Right kidney (tissue), 1 donor: ENCODE results near the gene PXDN.

Source experiments
- DNase-seq: peaks from one replicate; pipeline ENCODE4 v3.0.0-alpha.2; 2016

The PXDN gene

DNA sequence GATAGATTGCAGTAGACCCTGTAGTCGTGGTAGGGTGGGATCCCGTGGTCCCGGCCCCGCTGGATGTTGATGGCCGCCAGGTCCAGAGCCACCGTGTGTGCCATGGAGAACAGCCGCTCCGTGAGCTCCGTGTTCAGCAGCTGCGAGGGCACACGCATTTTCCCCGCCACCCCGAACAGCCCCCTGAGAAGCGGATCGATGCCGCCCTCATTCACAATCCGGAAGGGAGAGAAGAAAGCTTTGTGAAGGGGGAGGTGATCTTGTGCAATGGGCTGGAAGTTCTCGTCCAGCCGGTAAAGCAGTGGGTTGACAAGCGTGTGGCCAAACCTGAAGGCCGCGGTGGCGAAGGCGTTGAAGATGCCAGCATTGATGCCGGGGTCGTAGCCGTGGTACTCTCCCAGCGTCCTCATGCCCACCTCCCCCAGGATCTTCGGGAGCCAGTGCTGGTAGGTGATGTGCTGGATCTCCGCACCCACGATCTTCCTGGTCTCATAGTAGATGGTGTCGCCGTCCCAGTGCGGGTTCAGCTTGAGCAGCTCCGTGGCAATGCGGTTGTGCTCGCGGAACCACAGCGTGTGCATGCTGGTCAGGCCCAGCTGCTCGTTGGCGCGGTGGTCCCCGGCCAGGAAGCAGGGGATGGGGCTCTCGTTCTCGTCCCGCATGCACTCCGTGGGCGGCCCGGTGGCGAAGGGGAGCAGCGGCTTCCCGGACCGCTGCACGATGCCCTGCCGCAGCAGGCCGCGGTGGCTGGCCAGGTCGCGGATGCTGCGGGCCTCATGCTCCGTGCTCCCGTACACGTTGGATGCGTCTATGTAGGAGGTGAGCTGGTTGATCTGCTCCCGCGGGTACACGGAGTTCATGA is 95.8 kb downstream of the PXDN start:
- DNase-seq, result no peak

DNA sequence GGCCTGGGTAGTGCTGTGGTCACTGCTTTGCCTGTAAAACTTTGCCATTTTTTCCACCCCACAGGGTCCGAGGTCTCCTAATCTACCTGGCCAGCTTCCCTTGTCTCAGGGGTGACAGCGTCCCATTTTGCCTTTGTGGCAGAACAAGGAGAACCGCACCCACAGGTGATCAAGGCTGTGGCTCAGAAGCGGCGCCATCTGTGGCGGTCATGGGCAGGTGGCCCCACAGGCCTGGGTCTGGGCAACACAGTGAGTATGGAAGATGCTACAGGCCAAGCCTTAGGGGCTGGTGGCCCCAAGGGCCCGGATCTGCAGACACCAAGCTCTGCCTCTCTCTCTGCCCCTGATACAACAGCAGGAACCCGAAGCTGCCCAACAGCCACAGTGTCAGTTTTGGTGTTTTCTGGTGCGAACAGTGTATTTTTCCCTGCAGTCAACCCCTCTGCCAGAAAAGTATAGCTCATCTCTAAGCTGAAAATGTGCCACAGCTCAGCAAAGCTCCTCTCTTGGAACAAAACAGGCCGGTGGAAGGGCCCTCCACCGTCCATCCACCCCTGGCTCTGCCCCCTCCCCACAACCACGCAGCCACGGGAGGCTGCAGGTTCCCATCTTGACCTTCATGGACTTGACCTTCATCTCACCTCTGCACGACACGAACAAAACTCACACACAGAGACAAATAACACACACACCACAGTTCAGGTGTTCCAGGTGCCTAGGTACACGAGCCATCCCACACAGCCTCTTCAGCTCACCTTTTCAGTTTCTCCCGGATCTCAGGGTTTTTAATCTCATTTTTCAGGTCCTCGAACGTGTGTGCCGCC is 96.7 kb downstream of the PXDN start:
- no peak for DNase-seq

DNA sequence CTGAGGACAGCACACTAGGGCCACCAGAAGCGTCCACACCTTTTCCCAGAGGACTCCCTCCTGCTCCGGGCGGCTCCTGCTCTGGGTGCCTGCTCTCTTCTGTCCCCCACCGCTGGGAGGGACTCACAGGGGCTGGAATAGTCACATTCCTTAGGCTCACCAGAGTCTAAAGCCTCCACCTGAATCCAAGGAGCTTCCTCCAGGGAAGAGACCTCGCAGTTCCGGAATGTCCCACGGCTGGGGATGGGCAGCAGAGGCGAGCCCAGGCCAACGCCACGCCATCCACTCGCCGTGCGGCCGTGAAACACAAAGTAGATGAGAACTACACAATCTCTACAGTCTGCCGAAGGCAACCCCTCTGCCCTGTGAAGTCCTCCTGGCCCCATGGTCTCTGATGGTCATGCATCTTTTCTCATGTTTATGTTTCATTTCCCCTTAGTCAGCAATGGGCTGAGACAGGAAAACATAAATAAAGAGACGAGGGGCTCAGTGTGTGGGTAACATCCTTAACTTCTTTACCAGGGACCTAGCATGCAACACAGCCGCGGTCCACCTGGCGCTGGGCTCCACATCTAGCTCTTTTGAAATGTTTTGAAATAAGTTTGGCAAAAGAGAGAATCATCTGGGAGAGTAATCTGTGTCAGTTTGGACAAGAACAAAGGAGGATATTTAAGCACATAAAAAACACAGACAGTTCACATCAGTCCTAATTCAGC is 98.4 kb downstream of the PXDN start:
- no peak for DNase-seq

DNA sequence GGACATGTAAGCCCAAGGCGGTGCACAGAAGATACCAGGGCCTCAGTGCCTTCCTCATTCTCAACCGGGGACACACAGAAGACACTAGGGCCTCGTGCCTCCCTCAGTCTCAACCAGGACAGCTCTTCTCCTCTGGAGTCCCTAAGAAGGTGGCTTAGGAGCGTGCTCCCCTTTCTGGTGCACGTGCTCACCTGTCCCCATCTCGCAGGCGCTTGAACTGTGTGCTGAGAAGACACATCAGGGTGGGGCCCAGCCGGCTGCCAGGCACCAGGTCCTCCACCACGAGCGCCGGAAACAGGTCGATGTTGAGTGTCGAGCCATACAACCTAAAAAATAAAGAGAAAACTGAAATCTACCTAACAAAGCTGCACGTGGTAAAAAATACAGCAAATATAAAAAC is 99.9 kb downstream of the PXDN start:
- DNase-seq, result no peak

DNA sequence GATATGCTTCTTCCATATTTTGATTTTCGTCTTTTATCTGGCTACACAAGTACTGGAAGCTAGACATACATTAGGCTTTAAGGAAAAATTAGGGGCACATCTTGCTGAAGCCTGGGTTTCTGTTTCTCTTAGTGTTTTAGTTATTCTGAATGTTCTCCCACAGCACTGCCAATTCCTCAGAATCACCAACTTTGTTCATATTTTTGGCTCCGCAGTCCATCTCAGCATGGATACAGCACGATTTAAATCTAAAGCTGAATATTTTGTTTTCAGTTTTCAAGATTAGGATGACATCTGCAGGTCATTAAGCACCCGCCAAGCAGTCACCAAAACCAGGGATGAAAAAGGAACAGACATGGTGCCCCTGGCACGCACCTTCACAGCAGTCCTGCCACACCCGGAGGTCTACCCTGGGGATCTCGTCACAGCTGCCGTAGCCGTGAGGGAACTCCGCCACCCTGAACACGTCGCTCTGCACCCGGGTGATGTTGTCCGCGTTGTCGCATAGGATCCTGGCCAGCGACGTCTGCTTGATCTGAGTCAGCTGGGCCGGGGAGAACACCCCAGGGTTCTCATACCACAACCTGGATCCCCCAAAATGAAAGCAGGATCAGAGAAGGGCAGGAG is 101.2 kb downstream of the PXDN start:
- DNase-seq, result no peak

DNA sequence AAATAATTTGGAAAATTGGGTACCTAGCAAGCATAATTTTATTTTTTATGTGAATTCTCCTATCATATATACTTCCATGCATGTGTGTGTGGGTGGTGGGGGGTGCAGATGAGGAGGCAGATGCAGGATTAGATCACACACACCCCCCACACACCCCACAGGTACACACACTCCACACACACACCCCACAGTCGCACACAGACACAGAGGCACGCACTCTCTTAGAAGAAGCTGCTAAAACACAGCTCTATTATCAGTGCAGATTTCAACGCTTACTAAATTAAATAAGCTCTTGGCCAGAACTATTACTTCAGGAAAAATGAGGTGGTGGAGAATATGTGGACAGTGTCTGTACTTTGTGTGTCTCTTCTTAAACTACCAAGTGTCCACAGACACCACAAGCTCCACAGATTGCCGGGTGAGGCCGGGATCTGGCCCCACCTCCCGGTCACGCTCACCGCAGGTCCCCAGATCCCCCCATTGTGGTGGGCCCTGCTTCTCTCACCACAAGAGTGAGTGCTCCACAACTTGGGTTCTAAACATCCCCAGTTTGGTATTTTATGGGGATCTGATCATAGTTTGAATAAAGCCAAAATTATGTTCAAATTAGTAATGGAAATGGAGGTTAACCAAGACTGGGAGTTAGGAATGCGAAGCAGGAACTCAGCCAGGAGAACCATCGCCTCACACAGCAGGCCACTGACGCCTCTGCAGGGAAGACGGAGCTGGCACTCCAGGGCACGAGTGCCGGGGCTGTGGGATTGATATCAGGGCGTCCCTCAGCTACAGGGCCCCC is 102.1 kb downstream of the PXDN start:
- DNase-seq, result no peak

DNA sequence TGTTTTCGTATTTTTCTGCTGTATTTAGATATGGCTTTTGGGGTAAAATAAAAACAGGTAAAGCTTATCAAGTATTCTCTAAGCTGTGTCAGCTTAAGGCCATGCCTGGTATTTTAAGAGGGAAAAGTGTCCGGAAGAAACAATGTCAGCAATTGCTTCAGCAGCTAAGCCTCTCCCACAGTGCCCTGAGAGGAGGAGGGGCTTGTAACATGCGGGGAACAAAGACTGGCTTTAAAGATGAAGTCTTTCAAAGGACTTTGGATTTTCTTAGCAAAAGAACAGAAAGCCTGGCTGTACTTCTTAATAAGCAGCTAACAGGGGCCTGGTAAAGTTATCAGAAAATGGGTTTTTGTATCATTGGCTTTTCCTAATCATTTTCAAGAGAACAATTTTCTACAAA is 102.8 kb downstream of the PXDN start:
- no peak for DNase-seq

DNA sequence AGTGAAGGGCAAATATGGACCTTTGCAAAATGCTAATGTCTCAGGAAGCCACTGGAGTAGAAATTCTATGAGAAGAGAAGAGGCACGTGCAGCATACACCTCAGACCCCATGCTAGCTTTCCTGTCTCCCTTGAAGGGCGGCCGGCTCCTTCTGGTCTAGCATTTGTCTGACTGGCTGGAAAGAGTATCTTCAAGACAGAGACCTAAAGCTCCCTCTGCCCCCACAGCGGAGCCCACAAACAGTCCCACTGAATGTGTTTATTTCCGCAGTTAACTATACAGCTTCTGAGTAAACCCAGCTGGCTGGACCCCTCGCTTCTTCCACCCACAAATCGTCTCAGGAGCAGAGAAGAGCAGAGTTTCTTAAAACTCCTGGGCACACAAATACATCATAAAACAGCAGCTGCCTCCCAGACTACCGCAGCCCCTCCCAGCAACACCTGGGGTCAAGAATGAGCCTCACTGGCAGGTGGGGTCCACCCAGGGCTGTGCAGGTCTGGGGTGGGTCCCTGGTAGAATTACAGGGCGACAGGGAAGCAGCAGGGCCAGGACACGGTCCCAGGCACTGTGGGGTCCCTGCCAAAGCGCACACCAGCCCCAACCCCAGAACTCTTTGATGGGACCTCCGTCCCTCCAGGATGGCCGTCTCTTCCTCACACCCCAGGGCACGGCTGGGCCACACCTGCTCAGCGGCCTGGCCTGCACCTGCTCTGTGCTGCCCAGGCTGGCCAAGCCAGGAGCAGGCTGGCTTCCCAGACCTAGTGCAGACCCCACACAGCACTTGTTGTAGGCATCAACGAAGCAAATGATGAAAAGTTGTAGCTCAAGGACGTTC is 103.8 kb downstream of the PXDN start:
- no peak for DNase-seq

DNA sequence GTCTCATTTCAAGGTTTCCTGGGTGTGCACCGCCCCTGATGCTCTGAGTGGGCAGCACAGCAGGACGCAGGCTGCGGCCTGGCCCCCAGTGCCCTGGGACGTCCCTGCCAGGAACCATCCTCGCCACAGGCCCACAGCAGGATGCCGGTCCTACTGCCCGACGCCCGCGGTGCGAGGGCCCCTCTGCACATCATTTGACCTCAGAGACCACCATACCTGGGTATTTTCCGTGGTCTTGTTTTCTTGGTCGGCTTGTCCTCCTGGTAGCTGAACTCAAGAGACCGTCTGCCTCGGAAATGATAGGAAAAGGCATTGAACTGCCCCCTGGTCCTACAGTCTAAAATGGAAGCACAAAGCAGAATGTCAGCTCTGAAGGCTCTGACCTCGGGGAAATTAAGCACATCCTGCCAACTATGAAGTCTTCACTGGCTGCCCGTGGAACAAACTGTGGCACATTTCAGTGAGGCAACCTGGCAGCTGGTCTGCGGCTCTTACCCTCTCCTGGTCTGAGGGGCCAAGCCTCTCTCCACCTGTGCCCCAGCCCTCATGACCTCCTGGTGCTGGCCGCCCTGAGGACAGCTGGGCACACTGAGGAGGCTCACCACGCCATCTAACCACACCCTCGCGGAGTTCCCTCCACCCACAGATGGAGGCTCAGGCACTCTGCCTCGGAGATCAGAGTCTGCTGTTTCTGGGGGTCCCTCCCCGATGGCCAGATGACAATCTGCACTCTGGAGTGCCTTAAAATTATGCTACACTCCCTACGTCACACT is 105.0 kb downstream of the PXDN start:
- no peak for DNase-seq

DNA sequence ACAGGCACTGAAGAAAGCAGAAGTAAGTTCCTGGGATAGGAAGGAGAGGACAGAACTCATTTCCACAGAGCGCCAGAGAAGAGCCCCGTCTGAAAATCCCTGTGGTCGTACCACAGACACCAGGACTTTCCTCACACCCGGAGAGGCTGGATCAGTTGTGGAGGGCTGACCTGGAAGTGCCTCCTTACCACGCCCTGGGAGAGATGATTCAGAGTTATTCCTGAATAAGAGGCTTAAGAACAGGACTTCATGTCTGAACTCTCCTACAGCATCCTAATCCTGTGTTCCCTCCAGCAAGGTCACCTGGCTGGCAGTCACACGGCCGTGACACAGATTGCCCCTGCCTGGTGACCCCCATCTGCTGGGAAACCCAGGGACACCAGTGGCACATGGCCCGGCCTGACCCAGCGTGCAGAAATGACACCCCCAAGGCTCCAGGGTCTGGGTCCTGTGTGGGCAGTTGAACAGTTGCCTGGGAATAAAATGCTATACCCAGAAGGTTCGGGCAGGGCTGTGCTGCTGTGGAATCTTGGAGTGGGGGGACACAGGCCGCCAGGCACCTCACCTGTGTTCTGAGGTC is 105.9 kb downstream of the PXDN start:
- no peak for DNase-seq

DNA sequence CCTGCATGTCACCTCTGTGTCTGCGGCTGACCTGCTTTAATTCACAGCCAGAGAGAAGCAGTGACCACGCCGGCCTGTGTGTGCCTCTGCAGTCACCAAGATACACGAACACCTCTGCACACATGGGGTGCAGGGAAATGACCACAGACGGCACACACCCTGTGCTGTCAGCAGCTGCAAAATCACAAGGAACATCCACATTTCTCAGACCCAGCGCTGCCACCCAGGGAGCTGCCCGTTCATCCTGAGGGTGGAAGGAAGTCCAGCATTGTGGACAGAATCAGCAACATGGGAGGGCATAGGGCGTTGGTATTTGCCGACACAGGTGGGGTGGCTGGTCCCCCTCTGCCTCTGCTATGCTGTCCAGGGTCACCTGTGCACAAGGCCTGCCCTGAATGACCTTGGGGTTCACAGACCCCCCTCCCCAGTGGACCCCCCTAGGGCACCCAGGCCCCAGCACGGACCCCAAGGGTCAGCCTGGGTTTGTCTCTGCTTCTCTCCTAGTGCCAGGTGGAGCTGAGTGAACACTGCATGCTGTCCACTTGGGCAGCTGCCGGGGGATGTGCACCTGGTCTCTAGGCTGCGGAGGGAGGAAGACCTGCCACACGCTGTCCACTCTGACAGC is 107.4 kb downstream of the PXDN start:
- DNase-seq, result no peak

DNA sequence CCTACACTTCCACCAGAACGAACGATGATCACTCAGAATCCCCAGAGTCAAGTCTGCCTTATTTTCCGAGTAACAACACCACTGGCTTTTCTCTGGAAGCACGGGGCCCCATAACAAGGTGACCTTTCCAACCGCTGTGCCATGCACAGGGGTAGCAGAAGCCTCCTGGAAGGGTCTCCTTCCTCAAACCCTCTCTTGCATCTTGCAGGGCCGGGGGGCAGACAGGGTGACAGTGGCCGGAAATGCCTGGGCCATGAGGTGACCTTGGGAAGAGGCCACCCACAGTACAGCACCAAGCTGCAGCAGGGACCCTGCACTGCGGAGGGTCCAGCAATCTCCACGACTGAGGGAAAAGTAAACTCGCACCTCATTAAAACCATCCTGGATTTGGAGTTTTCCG is 108.5 kb downstream of the PXDN start:
- no peak for DNase-seq

DNA sequence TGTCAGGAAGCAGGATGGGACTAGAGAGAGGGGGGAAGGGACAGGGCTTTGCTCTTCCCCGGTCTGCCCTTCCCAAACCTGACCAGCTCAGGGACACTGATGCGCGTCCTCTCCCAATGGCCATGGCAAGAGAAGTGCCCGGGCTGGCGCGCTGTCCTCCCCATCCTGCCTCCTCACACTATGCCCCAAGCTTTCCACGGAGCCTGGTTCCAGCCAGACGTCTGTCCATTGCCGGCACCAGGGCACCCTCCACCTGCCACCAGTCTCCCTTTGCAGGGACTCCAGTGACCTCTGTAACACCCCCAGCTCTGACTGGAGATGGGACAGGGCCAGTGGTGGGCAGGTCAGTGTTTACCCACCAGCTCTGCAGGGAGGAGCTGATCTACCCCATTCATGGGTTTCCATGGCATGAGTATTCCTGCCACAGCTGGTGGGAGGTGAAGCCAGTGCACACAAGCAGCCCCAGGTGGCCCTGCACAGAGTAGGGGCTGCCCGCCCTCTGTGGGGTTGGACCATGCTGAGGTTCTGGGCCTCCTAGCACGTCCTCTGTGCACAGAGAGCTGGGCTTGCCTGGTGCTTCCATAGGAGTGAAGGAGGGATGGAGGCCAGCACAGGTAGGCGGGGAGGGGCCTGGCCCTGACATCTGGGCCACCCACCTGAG is 109.5 kb downstream of the PXDN start:
- DNase-seq, result no peak

DNA sequence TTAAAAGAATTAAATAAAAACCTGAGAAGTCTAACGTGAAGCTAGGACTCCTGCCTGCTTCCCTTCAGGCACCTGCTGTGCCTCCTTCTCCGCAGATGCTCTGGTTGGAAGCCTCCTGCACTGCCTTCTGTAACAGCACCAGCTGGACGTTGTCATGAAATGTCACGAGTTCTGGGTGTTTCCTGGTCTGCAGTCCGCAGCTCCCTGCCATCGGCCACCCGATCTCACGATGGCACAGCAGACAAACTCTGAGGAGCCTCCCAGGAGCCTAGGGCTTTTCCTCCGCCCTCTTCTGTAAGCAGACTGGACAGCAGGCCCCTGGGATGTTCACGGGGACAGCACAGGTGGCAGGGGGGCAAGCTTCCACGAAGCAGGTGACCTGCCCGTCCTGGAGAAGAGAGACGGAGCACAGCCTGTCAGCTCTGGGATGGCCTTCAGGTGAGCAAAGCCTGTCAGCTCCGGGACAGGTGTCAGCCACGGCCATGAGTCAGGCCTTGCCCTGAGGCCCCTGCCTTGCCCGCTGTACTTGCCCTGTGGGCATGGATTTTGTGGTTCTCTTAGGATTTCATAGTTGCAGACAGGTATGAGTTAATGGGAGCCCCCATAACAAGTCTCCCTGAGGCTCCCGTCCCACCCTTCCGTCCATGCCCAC is 110.3 kb downstream of the PXDN start:
- no peak for DNase-seq

DNA sequence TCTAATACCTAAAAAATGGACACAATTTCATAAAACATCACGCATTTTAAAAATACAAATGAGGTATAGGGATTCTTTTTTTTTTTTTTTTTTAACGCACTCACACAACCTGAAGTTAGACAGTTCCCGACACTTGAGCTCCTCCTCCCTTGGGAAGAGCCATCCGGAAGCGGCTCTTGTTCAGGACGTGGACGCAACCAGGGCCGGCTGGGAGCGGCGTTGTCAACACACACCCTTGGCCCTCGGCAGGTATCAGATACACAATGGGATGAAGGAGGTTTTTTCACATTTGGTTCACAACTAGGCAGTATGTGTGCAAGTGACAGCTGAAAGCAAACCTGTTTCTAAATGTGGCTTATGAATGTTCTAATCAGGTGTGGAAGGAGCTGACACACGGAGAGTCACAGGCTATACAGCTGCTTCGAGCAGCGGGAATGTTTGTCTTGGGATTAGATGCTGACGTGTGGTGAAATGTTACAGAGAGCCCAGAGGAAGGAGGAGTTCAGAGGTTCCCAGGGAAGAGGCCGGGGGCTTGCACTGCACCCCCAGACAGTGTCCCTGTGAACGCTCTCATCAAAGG is 111.1 kb downstream of the PXDN start:
- DNase-seq, result no peak

DNA sequence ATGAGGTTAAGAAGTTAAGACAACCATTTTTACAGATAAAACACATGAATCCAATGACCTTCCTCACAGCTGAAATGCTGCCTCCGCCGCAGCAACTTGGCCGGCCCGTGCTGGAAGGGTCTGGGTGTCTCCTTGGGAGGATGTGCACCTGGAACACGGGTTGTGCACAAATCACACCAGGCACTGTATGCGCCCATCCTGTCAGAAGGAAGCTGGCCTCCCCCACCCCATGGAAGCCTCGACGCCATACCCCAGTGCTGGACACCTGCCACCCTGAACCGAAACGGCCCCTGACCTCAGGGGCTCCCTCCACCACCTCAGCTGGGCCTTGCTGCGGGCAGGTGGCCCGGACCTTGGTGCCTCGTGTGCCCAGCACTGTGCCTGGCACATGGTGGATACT is 111.8 kb downstream of the PXDN start:
- DNase-seq, result no peak

DNA sequence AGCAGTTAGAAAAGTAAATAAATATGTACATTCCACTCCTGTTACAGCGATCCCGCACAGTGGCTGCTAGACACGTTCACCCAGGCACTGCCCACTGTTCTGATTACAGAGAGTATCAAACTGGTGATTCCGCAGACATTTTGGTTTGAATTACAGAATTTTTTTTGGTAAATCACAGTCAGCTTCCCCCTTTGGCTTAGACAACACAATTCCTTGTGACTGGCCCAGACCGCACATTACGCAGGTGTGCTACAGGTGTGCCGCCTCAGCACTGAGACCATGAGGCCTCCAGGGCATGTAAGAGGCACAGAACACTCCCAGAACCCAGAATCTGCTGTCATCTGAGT is 112.3 kb downstream of the PXDN start:
- no peak for DNase-seq
